Iris pigment epithelial cell (primary cell): ENCODE measurements around the gene BPIFA1.

ENCODE experiments used
- DNase-seq: peaks from one replicate; pipeline ENCODE4 v3.0.0-alpha.2; 2011; ENCODE audit warnings: low read depth

BPIFA1 gene

DNA sequence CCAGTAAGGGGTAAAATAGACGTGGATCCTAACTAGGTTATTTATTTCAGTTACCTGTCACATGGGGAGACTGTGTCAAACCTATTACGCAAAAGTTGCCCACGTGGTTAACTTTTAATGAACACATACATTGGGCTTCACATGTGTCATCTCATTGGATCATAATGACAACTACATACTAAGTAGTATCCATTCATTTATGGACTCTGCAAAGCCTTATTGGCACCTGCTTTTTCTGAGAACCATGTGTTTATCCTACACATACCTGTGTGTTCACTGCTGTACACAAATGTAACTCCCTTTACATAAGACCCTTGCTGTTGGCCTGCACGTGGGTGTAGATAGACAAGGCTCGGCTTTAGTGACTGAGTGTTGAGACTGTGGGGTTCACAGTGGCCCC, 5.1 kb downstream of the BPIFA1 start:
- no peak for DNase-seq

DNA sequence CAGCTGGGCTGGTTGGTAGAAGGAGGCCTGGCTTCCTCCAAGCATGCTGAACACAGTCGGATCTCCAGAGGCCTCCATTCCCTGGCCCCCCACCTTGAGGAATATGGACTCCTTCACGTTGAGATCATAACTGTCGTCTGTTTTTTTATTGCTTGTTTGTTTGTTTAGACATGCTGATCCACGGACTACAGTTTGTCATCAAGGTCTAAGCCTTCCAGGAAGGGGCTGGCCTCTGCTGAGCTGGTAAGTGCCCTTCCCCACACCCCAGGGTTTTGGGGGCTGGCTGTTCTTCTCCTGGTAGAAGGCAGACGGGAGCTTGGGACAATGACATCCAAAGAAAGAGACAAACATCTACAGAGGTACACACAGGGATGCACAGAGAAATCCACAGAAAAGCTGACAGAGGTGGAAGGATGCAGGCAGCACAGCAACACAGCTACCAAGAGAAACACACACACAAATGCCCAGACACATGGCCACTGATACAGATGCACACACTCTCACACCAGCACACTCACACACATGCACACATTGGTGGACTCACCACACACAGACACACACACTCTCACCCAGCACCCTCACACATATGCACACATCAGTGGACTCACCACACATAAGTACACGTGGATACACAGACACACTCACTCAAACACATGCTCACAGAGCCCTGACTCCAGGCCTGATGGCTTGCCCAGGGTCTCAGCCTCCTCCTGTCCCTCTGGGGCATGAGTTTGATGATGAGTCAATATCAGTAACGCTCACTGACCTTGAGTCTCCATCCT, 6.7 kb downstream of the BPIFA1 start:
- DNase-seq, result no peak

DNA sequence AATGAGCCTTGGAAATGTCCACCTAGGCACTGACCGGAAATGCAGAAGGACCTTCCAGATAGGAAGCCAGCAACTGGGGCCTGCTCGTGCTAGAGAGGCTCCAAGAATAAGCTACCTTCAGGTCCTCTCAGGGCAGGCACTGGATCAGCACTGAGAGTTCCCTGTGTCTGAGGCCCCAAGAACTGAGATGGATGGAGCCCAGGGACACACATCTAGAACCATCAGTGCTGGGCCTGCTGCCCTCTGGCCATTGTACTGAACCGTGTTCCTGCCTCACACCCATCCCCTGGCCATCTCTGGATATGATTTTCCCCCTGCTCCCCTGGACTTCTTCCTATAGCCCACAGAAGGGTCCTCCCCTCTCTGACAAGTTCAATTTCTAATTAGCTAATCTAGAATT, 10.3 kb downstream of the BPIFA1 start:
- no peak for DNase-seq

DNA sequence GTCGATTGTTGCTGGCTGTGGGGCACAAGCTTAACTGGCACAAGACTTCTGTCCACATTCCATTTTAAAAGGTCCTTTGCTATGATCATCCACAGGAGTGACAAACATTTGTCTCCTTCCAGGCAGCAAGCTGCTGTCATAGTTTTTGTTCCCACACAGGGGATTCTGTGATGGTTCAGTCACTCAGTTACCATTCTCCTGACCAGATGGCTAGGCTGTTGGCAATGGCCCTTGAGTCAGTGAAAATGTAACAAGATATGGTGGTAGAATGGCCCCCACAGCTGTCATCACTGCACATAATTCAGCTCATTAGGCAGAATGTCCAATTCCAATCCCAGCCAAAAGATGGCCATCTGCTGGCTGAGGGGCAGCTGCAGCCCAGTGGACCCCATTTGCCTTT, 13.7 kb downstream of the BPIFA1 start:
- no peak for DNase-seq

DNA sequence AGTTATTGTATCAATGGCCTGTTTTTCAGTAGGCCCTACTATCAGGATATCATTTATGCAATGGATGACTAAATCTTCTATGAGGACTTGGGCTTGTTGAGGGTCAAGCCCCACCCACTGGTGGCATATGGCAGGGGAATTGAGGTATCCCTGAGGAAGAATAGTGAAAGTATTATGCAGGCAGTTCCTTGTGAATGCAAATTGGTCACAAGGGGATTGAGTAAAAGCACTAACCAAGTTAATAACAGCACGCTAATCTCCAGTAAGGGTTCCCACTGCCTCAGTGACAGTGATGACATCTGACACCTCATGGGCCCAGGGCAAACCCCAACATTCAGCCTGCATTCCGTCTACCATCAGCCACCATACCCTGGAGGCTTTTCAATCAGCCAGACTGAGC, 14.9 kb downstream of the BPIFA1 start:
- no peak for DNase-seq

DNA sequence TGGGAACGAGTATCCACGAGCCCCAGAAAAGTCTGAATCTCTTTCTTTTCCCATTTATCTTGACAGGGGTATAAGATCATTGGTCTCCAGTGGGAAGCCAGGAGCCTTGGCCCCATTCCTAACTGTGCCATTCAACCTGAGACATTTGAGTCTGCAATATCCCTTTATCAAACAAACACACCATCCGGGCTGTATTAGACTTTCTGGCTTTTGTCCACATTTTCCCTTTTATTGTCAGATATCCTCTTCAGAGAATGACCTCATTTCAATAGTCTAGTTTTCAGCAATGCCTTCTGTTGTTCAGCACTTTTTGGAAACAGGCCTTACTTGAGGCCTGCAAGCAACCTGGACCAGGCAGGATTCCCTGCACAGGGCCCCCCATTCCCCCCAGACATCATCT, 15.7 kb downstream of the BPIFA1 start:
- DNase-seq, result no peak

DNA sequence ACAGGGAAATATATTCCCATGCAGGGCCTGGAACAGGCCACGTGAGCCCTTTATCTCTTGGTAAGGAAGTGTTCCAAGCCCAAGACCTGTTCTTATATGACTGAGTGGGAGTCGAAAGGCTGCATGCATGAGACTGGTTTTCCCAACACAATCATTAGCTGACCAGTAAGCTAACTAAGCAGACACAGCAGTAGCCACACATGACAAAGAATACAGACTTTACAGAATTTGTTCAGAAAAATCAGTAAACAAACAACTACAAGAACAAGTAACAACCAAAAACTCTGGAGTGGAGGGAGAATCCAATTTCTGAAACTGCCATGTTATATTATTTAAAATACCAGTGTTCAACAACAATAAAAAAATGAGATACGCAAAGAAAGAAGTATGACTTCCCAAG, 16.7 kb downstream of the BPIFA1 start:
- DNase-seq, result no peak

DNA sequence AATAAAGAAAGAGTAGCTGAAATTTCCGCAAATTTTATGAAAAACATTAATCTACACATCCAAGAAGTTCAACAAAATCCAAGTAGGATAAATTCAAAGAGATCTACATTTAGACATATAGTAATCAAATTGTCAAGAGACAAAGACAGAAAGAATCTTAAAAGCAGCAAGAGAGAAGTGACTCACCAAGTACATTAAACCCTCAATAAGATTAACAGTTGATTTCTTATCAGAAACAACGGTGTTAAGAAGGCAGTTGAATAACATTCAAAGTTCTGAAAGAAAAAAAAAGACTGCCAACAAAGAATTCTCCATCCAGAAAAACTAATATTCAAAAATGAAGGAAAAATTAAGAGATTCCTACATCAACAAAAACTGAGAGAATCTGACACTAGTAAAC, 19.2 kb downstream of the BPIFA1 start:
- DNase-seq, result no peak

DNA sequence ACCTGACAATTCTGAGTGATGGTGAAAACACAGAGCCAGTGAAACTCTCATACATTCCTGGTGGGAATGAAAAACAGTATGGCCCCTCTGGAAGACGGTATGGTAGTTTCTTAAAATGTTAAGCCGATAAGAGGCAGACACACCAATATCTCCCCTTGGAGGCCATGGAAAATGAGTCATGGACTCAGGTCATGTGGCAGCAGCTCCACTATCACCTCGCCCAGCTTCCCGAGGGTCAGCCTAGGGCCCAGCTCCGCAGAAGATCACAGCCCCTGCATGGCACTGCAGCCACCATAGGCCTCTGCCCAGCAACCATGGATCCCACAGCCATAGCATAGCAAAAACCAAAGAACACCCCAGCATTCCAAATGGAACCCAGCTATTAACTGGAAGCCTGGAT, 21.4 kb downstream of the BPIFA1 start:
- DNase-seq, result no peak

DNA sequence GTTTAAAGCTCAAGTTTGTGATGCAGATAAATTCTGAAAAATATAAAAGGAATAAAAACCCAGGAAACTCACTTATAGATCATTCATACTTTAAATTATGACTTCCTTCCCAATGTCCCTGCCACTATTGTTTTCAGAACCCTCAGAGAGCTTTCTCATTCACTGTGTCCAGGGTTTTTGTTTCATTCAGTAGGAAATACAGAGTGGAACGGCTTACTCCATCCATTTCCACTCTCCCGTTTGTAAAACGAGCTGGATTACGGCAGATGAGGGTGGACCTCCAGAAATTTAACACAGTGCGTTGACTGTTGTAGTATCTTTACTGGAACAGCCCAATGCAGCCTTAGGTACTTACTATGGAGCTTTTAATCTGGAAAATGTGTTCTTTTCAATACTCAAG, 23.6 kb downstream of the BPIFA1 start:
- no peak for DNase-seq

DNA sequence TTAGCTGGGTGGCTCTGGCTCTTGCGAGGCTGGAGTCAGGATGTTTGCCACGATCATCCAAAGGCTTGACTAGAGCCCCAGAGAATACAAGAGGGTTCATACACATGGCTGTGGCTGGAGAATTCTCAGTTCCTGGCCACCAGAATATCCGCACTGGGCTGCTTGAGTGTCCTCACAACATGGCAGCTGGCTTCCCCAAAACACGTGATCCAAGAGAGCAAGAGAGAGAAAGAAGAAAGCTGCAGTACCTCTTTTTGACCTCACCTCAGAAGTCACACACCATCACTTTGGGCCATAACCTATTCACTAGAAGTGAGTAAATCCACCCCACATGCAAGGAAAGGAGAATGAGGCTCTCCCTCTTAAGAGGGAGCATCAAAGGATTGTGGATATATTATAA, 25.7 kb downstream of the BPIFA1 start:
- no peak for DNase-seq

DNA sequence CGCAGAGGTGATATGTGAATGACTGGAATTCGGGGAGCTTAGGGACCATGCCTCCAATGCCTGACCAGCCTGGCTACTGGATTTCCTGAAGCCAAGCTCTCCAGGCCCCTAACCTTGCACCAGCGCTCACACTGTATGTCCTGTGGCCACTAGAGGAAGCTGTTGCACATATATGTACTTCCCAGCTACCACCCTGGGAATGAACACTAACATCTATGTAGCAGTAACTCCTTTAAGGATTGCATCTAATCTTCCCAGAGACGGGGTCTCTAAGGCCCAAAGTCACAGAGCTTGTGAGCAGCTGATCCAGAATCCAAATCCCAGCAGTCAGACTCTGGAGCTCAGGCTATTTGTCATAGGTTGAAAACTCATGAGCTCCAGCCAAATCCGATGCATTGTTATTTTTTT, 26.9 kb downstream of the BPIFA1 start:
- DNase-seq, result peak; percentile 74

DNA sequence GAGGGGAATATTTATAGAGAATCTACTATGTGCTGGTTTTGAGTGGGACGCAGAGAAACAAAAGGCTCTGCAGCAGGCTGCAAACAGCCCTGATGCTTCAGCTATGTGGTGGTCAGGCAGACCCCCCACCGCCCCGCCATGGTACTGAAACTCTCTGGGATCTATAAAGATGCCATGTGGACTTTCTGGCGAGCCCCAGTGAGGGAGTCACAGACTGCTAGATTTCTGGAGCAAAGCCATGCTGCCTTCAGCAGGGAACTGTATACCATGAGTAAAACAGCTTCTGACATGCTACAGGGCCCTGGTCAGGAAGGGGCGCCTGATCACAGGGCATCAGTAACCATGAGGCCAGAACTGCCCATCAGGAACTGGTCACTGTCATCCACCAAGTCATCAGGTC, 28.0 kb downstream of the BPIFA1 start:
- no peak for DNase-seq

DNA sequence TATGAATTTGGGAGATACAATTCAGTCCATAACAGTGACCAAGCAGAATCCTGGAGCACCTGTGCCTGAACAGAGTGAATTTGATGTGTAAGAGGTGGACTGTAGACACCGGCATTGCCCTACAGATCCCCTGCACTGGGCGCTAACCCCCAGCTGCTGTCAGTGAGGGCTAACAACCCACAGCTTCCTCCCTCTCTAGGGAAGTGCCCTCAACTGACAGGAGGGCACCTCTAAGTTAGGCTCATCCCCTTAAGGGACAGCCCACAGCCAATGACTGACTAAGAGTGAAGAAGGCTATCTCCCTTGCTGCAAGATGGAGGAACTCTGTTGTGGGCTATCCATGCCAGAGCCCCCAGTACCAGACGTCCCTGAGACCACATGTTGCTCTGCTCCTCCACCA, 31.9 kb downstream of the BPIFA1 start:
- DNase-seq, result no peak

DNA sequence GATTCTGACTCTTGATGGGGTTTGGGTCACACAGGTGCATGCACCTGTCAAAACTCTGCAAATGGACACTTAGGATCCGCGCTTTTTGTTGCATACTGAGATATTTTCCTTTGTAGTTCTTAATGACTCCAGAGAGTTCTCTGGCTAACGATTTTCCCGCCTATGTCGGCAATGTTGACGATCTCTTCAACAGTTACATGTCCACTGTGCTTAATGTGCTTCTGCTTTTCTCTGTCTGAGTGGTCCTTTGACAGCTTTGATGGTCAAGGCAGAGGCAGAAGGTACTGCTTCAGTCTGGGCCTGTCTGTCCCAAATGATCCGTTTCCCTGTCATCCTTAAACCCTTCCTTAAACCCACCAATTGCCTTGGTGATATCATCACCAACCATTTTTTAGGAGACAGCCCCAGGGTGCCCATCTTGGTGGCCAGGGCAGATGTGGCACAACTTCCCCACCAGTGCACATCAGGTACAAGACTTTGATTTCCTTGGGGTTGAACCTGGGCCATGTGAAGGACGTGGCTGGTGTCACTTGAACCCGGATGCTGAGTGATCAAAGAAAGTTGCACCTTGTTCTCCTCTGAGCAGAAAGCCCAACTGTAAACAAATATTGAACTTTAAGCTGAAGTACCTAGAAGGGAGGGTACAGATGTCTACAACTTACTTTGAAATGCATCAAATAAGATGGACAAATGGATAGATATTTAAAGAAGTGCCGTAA, 36.5 kb downstream of the BPIFA1 start:
- no peak for DNase-seq

DNA sequence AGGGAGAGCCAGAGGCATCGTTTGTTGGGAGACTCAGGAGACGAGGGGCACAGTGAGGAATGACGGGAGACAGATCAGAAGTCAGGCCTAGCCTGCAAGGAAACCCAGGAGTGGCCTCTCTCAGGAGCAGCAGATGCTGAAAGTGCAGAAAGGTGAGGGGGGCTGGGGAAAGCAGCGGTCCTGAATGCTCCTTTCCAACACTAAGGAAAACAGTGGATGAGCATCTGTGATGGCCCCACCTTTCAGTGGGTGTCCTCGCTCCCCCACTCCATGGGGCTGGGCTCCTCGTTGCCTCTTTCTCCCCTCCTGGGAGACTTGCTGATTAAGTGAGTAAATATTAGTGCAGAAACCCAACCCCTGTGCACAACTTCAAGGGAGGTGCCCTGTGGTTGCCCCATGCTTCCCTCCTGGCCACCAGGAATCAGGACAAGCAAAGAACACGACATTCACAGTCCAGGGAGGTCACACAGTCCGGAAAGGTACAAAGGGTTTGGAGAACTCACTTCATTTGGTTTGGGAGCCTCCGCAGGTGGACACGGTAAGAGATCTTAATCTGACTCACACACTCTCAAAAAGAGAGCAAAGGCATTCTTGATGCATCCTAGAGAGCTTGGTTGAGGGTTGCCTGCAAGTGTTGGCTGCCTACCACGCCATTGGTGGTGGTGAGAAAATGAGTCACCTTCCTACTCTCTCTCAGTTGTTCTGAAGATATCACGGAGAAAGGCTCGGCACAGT, 37.5 kb downstream of the BPIFA1 start:
- no peak for DNase-seq

DNA sequence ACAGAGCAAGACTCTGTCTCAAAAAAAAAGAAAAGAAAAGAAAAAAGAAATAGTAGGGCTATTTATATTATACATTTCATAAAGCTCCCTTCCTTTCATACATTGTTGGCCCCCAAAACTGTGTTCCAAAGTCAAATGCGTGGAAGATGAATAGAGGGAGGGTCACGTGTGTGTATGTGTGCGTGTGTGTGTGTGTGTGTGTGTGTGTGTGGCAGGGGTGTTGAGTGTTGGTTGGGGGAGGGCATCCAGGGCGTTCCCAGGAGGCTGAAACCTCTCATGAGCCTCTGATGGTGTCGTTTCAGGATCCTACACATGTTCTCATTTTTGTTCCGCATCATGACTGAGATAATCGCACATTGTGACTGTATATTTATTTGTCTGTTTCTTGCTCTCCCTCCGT, 39.4 kb downstream of the BPIFA1 start:
- DNase-seq, result no peak

DNA sequence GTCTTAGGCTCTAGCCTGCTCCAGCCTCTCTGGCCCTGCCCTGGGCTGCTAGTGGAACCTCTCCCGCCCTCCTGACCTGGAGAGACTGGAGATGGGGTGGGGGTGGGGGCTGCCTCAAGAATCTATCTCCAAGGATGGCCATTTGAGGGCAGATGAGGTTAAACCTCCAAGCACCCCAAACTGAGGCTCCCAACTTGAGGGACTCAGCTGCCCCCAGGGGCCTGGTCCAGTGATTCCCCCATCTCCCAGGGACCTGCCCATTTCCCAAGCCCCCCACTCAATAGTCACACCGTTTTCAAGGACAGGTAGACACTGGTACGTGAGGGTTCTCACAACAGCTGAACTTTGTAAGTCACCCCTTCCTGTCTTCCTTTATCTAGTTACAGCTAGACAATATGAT, 40.1 kb downstream of the BPIFA1 start:
- DNase-seq, result no peak

DNA sequence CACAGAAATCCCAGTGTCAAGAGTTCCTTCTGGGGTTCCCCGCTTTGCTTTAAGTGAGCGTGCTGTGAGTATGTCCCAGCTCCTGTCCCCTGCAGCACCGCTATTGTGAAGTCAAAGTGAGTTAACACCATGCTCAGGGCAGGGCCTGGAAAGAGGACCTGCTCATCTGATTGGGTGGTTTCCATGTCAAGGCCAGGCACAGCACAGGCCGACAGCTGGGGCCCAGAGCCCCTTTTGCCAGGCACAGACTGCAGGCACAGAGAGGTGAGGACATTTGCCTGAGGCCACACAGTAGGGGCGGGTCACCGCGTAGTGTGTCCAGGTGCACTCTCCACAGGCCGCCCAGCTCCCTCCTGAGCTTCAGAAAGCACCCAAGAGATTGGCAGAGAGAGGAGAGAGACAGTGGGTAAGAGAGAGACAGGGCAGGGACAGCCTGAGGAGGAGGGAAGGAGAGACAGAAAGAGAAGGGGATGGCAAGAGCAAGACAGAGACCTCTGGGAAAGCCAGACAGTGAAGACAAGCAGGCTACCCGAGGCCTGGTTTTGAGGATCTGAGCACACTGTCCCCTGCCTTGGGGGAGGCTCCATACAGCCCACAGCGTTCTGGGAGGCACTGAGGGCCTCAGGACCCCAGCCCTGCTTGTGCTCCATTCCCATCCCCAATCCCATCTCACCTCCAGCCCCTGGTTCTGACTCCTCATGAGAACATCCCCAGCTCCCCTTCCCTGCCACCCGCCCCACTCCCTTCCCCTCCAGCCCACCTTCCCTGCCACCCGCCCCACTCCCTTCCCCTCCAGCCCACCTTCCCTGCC, 40.7 kb downstream of the BPIFA1 start:
- DNase-seq, result no peak

DNA sequence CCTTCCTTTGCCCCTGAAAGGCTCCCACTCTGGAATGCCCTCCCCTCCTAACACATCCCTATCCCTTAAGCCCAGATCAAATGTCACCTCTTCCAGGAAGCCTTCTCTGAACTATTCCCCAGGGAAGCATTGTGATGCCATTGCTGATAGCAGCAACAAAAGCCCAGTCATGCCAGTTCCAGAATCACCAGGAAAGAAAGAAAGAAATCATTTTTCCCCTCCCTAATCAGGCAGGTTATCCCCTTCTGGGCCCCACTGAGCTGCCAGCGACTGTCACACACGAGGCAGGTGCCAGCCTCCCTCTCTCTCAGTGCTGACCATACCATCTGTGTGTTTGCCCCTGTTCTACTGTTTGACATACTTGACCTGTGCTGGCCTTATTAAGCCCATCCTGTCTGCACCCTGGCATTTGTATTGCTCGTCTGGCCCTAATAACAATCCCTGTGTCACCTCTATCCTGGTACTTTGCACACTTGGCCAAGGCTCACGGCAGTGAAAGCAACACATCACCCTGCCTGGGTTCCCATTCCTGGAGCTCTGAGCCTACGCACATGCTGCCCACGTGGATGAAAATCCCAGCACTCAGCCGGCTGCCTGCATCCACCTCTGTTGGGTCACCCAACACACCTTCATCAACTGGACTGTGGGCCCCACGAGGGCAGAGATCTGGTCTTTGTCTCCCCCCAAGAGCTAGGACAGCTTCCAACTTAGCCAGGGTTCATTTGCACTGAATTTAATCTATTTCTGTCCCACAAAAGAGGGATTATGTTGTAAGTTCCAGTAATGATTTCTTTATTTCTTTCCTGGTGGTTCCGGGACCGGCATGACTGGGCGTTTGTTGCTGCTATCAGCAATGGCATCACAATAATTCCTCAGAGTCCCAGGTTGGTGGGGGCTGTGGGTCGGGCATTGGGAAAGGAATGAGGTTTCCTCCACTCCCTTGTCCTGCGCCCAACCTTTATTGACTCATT, 42.0 kb downstream of the BPIFA1 start:
- DNase-seq, result no peak

DNA sequence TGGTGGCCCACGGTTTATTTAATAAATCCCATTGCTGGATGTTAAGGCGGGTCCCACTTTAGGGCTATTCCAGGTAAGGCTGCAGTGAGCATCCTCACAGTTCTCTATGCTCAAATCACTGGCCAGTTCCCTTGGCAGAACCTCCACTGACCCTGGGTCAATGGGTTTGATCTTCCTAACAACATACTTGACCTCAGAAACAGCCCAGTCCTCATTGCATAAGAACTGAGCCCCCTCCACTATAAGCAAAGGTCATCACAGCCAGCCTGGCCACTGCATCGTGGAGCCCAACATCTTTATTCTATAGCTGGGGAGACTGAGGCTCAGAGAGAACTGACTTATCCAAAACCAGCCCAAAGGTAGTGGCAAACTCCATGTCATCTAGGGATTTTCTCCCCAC, 42.9 kb downstream of the BPIFA1 start:
- DNase-seq, result no peak
